ENCODE results near the gene TRIP13. TPM values are rescaled to one million over a fixed set of nuclear protein-coding genes. Genes with fewer than 3 reads are reported as not detected.

Gene TRIP13
- total RNA-seq, 4 donors from 2014 or later: 0.41 to 1.6 (median 0.50) TPM

GRCh38 chr5:862367-863243 lies 30.1 kb upstream of the TRIP13 start:
- H3K36me3 ChIP-seq: peaks cover 0 to 50% of the 10 kb centered on the region in 2 donors
- no peak overlapping the region for H3K4me3 ChIP-seq
- no peak overlapping the region for H3K27ac ChIP-seq
- no peaks in the 10 kb centered on the region for H3K27me3 ChIP-seq
- DNase-seq (peak; percentile 12 to 39), ATAC-seq (peak; percentile 55 to 62)
- H3K4me1 ChIP-seq: no peaks in the 10 kb centered on the region
- H3K9me3 ChIP-seq: no peaks in the 10 kb centered on the region
- in situ Hi-C loops (cut with MboI; ENCODE audit: low sequenced_read_pairs in 4 of 4): no loop called here
- TF ChIP-seq CTCF (IDR thresholded peaks at IDR 0.05 in 4 of 5, conservative IDR thresholded peaks at IDR 0.05 in 1 of 5): no peak
- TF ChIP-seq POLR2A (IDR thresholded peaks at IDR 0.05): no peak
- intact Hi-C loops (cut with DNase I; ENCODE audit: low total_unique reads): no loop called here

DNA sequence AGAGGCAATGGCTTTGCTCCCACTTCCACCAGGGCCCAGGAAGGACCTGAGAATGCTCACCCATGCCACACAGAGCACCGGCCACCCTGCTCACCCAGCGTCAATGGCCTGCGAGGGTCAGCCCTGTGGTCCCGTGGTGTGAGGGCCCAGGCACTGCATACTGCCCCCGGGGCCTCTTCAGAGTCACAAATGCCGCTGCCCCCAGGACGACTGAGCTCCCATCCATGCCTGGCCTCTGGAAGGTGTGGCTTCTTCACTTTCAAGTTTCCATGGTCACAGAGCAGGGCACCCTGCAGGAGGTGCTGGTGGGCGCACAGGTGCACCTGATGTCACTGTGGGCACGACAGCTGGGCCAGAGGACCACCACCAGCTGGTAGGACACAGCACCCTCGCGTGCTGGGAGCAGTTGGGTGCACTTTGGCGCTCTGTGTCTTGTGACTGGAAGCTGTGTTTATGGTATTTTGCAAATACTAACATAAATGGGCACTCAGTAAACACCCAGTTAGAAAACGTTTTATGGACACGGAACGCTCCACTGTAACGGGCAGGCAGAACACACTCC lies 29.4 kb upstream of the TRIP13 start:
- no peak for ATAC-seq
- in situ Hi-C loops (cut with MboI; ENCODE audit: low sequenced_read_pairs in 4 of 4) (no loop called here), intact Hi-C loops (cut with DNase I; ENCODE audit: low total_unique reads) (no loop called here)
- no peak for TF ChIP-seq CTCF (IDR thresholded peaks at IDR 0.05 in 4 of 5, conservative IDR thresholded peaks at IDR 0.05 in 1 of 5)
- TF ChIP-seq POLR2A (IDR thresholded peaks at IDR 0.05): no peak
- Histone ChIP-seq H3K36me3 (peaks cover 0 to 57% of the 10 kb centered on the region in 2 donors), H3K9me3 (no peaks in the 10 kb centered on the region), H3K27ac (peak overlapping the region in 1 of 4 donors; percentile 13), H3K4me3 (no peak overlapping the region), H3K27me3 (no peaks in the 10 kb centered on the region), H3K4me1 (no peaks in the 10 kb centered on the region)
- no peak for DNase-seq

- no peak for TF ChIP-seq POLR2A (IDR thresholded peaks at IDR 0.05)
- DNase-seq (no peak), ATAC-seq (no peak)
- Histone ChIP-seq H3K36me3 (peaks cover 0 to 70% of the 10 kb centered on the region in 2 donors), H3K4me3 (no peak overlapping the region), H3K27me3 (no peaks in the 10 kb centered on the region), H3K9me3 (no peaks in the 10 kb centered on the region), H3K4me1 (no peaks in the 10 kb centered on the region), H3K27ac (no peak overlapping the region)
- intact Hi-C loops (cut with DNase I; ENCODE audit: low total_unique reads) (no loop called here), in situ Hi-C loops (cut with MboI; ENCODE audit: low sequenced_read_pairs in 4 of 4) (no loop called here)
Observed at GRCh38 chr5:864492-865167, 28.1 kb upstream of the TRIP13 start.

DNA sequence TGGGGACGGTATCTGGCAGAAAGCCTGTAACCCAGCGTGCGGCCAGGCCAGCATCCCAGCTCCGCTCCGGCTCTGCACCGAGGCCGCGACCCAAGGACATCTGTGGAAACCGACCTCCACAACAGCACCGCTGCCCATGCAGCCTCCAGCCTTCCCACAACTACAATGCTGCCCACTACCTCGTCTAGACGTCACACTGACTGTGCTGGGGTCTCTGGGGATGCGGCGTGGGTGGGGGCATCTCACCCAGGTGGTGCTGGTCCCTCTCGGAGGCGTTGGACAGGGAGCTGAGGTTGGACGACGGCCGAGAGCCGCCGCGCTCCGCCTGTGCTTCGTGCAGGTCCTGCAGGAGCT lies 27.5 kb upstream of the TRIP13 start:
- no peak overlapping the region for H3K4me3 ChIP-seq
- H3K27me3 ChIP-seq: no peaks in the 10 kb centered on the region
- no peaks in the 10 kb centered on the region for H3K4me1 ChIP-seq
- ATAC-seq (no peak), DNase-seq (no peak)
- in situ Hi-C loops (cut with MboI; ENCODE audit: low sequenced_read_pairs in 4 of 4): no loop called here
- TF ChIP-seq CTCF (IDR thresholded peaks at IDR 0.05 in 4 of 5, conservative IDR thresholded peaks at IDR 0.05 in 1 of 5) (no peak), POLR2A (IDR thresholded peaks at IDR 0.05) (no peak)
- intact Hi-C loops (cut with DNase I; ENCODE audit: low total_unique reads): no loop called here
- no peak overlapping the region for H3K27ac ChIP-seq
- no peaks in the 10 kb centered on the region for H3K9me3 ChIP-seq
- peaks cover 0 to 75% of the 10 kb centered on the region in 2 donors for H3K36me3 ChIP-seq

- Histone ChIP-seq H3K4me1 (no peaks in the 10 kb centered on the region), H3K27ac (no peak overlapping the region), H3K36me3 (peaks cover 0 to 82% of the 10 kb centered on the region in 2 donors), H3K4me3 (no peak overlapping the region), H3K9me3 (no peaks in the 10 kb centered on the region), H3K27me3 (no peaks in the 10 kb centered on the region)
- DNase-seq: no peak
- in situ Hi-C loops (cut with MboI; ENCODE audit: low sequenced_read_pairs in 4 of 4): no loop called here
- no peak for TF ChIP-seq CTCF (IDR thresholded peaks at IDR 0.05 in 4 of 5, conservative IDR thresholded peaks at IDR 0.05 in 1 of 5)
- TF ChIP-seq POLR2A (IDR thresholded peaks at IDR 0.05): no peak
- ATAC-seq: no peak
- intact Hi-C loops (cut with DNase I; ENCODE audit: low total_unique reads): no loop called here
Observed at GRCh38 chr5:865771-866170, 26.9 kb upstream of the TRIP13 start.

Measured in gastrocnemius medialis (tissue), 4 donors.